NB4 (cell line): ENCODE results near the gene EDN2.

Experiments used
- CTCF ChIP-seq: IDR thresholded peaks from one replicate; pipeline ENCODE4 v1.5.1; 2012; ENCODE audit warnings: low read depth, low read length
- MAX ChIP-seq: IDR thresholded peaks from 2 replicates; pipeline ENCODE4 v1.6.1; 2011; ENCODE audit warnings: low read depth, low read length
- MYC ChIP-seq: IDR thresholded peaks from 2 replicates; pipeline ENCODE4 v1.6.1; 2011; ENCODE audit warnings: low read depth, low read length
- POLR2A ChIP-seq: IDR thresholded peaks from 2 replicates; pipeline ENCODE4 v1.6.1; 2011; ENCODE audit warnings: mild to moderate bottlenecking; ENCODE audit not compliant: insufficient read length; ENCODE audit errors: extremely low read depth

GRCh38 chr1:41483960-41484401 lies 502 bp downstream of the EDN2 start:
- TF ChIP-seq CTCF = no peak
- no peak for TF ChIP-seq POLR2A
- no peak for TF ChIP-seq MAX
- TF ChIP-seq MYC = no peak
